SK-N-MC (cell line): Measurements from ENCODE around the gene BCR.
"Not testable (repeated sequence)": the region's sequence is repeated elsewhere in the genome, so short reads cannot be mapped to it uniquely, and the experiment has no call there.

Source experiments
- EZH2 ChIP-seq: fragments of 200-600 bp; sonication (generic); IDR thresholded peaks from one replicate; pipeline ENCODE4 v1.6.1; 2017; ENCODE audit warnings: antibody characterized with exemption
- FOXP2 ChIP-seq: optimal IDR thresholded peaks from 2 replicates; pipeline ENCODE3; 2011; ENCODE audit warnings: mild to moderate bottlenecking, moderate library complexity; ENCODE audit not compliant: insufficient read depth; ENCODE audit errors: extremely low read length, control extremely low read depth
- POLR2AphosphoS5 ChIP-seq: IDR thresholded peaks from 2 replicates; pipeline ENCODE4 v1.6.1; 2012; ENCODE audit warnings: mild to moderate bottlenecking, low read depth, low read length, borderline replicate concordance

DNA sequence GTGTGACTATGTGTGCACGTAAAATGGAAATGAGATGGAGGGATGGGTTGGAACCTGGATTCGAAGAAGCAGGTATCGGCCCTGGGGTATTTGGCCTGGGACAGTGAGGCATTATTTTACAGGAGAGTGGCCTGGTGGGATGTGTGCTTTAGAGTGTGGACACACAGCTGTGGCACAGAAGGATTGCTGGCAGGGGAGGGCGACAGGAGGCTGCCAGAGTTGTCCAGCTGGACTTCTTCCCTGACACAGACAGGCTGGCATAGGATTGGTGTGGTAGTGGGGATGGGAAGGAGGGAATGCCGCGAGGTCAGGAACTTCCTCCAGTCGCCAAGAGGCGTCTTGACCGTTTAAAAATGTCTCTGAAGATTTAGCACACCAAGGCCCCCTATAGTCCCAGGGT, 157.4 kb downstream of the BCR start:
- not testable (repeated sequence) for TF ChIP-seq EZH2, POLR2AphosphoS5, FOXP2
